Measurements from ENCODE around the gene F5. TPM values are rescaled to one million over a fixed set of nuclear protein-coding genes. Genes with fewer than 3 reads are reported as not detected.
"Not testable (repeated sequence)": the region's sequence is repeated elsewhere in the genome, so short reads cannot be mapped to it uniquely, and the experiment has no call there.

The F5 gene
- total RNA-seq, 1 donor from 2014 or later = 1.0 TPM

GRCh38 chr1:169514566-169515270, 71.6 kb downstream of the F5 start:
- Histone ChIP-seq H3K9ac (ENCODE audit: low read depth in 1 of 3, low read length in 3 of 3) (no peak overlapping the region), H3K27ac (ENCODE audit: low read depth, low read length) (no peak overlapping the region), H3K4me3 (ENCODE audit: low read length in 3 of 3) (no peak overlapping the region), H3K9me3 (ENCODE audit: control insufficient read depth in 3 of 3, low read length in 3 of 3) (no peaks in the 10 kb centered on the region), H3K4me1 (ENCODE audit: control insufficient read depth in 3 of 3, insufficient read depth in 3 of 3, low read length in 3 of 3) (no peaks in the 10 kb centered on the region), H3K27me3 (ENCODE audit: control insufficient read depth in 3 of 3, insufficient read depth in 3 of 3, low read length in 3 of 3) (no peaks in the 10 kb centered on the region), H3K36me3 (ENCODE audit: control insufficient read depth in 3 of 3, insufficient read depth in 3 of 3, low read length in 3 of 3) (no peaks in the 10 kb centered on the region)

GRCh38 chr1:169513208-169513607, 73.1 kb downstream of the F5 start:
- H3K9ac ChIP-seq (ENCODE audit: low read depth in 1 of 3, low read length in 3 of 3) = no peak overlapping the region
- peaks cover 4 to 7% (median 7%) of the 10 kb centered on the region in 3 donors for H3K4me1 ChIP-seq (ENCODE audit: control insufficient read depth in 3 of 3, insufficient read depth in 3 of 3, low read length in 3 of 3)
- no peaks in the 10 kb centered on the region for H3K27me3 ChIP-seq (ENCODE audit: control insufficient read depth in 3 of 3, insufficient read depth in 3 of 3, low read length in 3 of 3)
- H3K9me3 ChIP-seq (ENCODE audit: control insufficient read depth in 3 of 3, low read length in 3 of 3) = no peaks in the 10 kb centered on the region
- H3K4me3 ChIP-seq (ENCODE audit: low read length in 3 of 3) = no peak overlapping the region
- H3K27ac ChIP-seq (ENCODE audit: low read depth, low read length) = no peak overlapping the region
- H3K36me3 ChIP-seq (ENCODE audit: control insufficient read depth in 3 of 3, insufficient read depth in 3 of 3, low read length in 3 of 3) = no peaks in the 10 kb centered on the region

GRCh38 chr1:169511316-169512005, 74.8 kb downstream of the F5 start:
- no peak overlapping the region for H3K9ac ChIP-seq (ENCODE audit: low read depth in 1 of 3, low read length in 3 of 3)
- H3K36me3 ChIP-seq (ENCODE audit: control insufficient read depth in 3 of 3, insufficient read depth in 3 of 3, low read length in 3 of 3) = no peaks in the 10 kb centered on the region
- no peak overlapping the region for H3K4me3 ChIP-seq (ENCODE audit: low read length in 3 of 3)
- peaks cover 5 to 7% (median 7%) of the 10 kb centered on the region in 3 donors for H3K4me1 ChIP-seq (ENCODE audit: control insufficient read depth in 3 of 3, insufficient read depth in 3 of 3, low read length in 3 of 3)
- H3K9me3 ChIP-seq (ENCODE audit: control insufficient read depth in 3 of 3, low read length in 3 of 3) = no peaks in the 10 kb centered on the region
- no peaks in the 10 kb centered on the region for H3K27me3 ChIP-seq (ENCODE audit: control insufficient read depth in 3 of 3, insufficient read depth in 3 of 3, low read length in 3 of 3)
- peak overlapping the region; percentile 28 for H3K27ac ChIP-seq (ENCODE audit: low read depth, low read length)

GRCh38 chr1:169510060-169510459, 76.2 kb downstream of the F5 start:
- Histone ChIP-seq H3K36me3 (ENCODE audit: control insufficient read depth in 3 of 3, insufficient read depth in 3 of 3, low read length in 3 of 3) (no peaks in the 10 kb centered on the region), H3K27ac (ENCODE audit: low read depth, low read length) (no peak overlapping the region), H3K27me3 (ENCODE audit: control insufficient read depth in 3 of 3, insufficient read depth in 3 of 3, low read length in 3 of 3) (no peaks in the 10 kb centered on the region), H3K9ac (ENCODE audit: low read depth in 1 of 3, low read length in 3 of 3) (no peak overlapping the region), H3K4me1 (ENCODE audit: control insufficient read depth in 3 of 3, insufficient read depth in 3 of 3, low read length in 3 of 3) (peaks cover 5 to 7% (median 7%) of the 10 kb centered on the region in 3 donors), H3K4me3 (ENCODE audit: low read length in 3 of 3) (no peak overlapping the region), H3K9me3 (ENCODE audit: control insufficient read depth in 3 of 3, low read length in 3 of 3) (no peaks in the 10 kb centered on the region)

- Histone ChIP-seq H3K27ac (ENCODE audit: low read depth, low read length) (no peak overlapping the region), H3K4me1 (ENCODE audit: control insufficient read depth in 3 of 3, insufficient read depth in 3 of 3, low read length in 3 of 3) (peaks cover 5 to 7% (median 7%) of the 10 kb centered on the region in 3 donors), H3K9ac (ENCODE audit: low read depth in 1 of 3, low read length in 3 of 3) (no peak overlapping the region), H3K9me3 (ENCODE audit: control insufficient read depth in 3 of 3, low read length in 3 of 3) (no peaks in the 10 kb centered on the region), H3K27me3 (ENCODE audit: control insufficient read depth in 3 of 3, insufficient read depth in 3 of 3, low read length in 3 of 3) (no peaks in the 10 kb centered on the region), H3K4me3 (ENCODE audit: low read length in 3 of 3) (no peak overlapping the region), H3K36me3 (ENCODE audit: control insufficient read depth in 3 of 3, insufficient read depth in 3 of 3, low read length in 3 of 3) (no peaks in the 10 kb centered on the region)
These were observed 76.9 kb downstream of the F5 start for GRCh38 chr1:169509354-169509753.

- Histone ChIP-seq H3K9me3 (ENCODE audit: control insufficient read depth in 3 of 3, low read length in 3 of 3) (no peaks in the 10 kb centered on the region), H3K9ac (ENCODE audit: low read depth in 1 of 3, low read length in 3 of 3) (no peak overlapping the region), H3K4me3 (ENCODE audit: low read length in 3 of 3) (no peak overlapping the region), H3K27me3 (ENCODE audit: control insufficient read depth in 3 of 3, insufficient read depth in 3 of 3, low read length in 3 of 3) (no peaks in the 10 kb centered on the region), H3K27ac (ENCODE audit: low read depth, low read length) (no peak overlapping the region), H3K4me1 (ENCODE audit: control insufficient read depth in 3 of 3, insufficient read depth in 3 of 3, low read length in 3 of 3) (peaks cover 5 to 7% (median 7%) of the 10 kb centered on the region in 3 donors), H3K36me3 (ENCODE audit: control insufficient read depth in 3 of 3, insufficient read depth in 3 of 3, low read length in 3 of 3) (no peaks in the 10 kb centered on the region)
These were observed 77.6 kb downstream of the F5 start for GRCh38 chr1:169508432-169509338.

DNA sequence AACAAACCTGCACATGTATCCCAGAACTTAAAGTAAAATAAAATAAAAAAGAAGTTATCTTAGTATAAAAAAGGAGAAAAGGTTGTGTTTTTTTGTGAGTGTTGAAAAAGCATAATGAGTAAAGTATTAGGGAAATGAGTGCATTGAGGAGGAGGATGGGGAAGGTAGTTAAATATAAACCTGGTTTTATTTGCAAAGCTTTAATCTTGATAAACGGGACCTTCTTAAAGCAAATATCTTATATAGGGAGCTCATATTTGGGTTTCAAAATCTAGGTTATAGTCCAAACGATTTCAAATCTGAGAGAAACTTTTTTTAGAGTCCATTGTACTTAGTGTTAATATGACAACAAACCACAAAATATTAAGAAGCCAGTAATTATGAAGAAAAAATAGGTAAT, 78.9 kb downstream of the F5 start:
- Histone ChIP-seq H3K9me3 (ENCODE audit: control insufficient read depth in 3 of 3, low read length in 3 of 3) (no peaks in the 10 kb centered on the region), H3K27ac (ENCODE audit: low read depth, low read length) (no peak overlapping the region), H3K36me3 (ENCODE audit: control insufficient read depth in 3 of 3, insufficient read depth in 3 of 3, low read length in 3 of 3) (no peaks in the 10 kb centered on the region), H3K9ac (ENCODE audit: low read depth in 1 of 3, low read length in 3 of 3) (no peak overlapping the region), H3K4me3 (ENCODE audit: low read length in 3 of 3) (no peak overlapping the region), H3K4me1 (ENCODE audit: control insufficient read depth in 3 of 3, insufficient read depth in 3 of 3, low read length in 3 of 3) (peaks cover 5 to 7% (median 7%) of the 10 kb centered on the region in 3 donors), H3K27me3 (ENCODE audit: control insufficient read depth in 3 of 3, insufficient read depth in 3 of 3, low read length in 3 of 3) (no peaks in the 10 kb centered on the region)

GRCh38 chr1:169503601-169504000, 82.7 kb downstream of the F5 start:
- not testable (repeated sequence) for H3K4me3 ChIP-seq (ENCODE audit: low read length in 3 of 3); H3K27ac ChIP-seq (ENCODE audit: low read depth, low read length); H3K9ac ChIP-seq (ENCODE audit: low read depth in 1 of 3, low read length in 3 of 3); H3K27me3 ChIP-seq (ENCODE audit: control insufficient read depth in 3 of 3, insufficient read depth in 3 of 3, low read length in 3 of 3); H3K36me3 ChIP-seq (ENCODE audit: control insufficient read depth in 3 of 3, insufficient read depth in 3 of 3, low read length in 3 of 3); H3K9me3 ChIP-seq (ENCODE audit: control insufficient read depth in 3 of 3, low read length in 3 of 3); H3K4me1 ChIP-seq (ENCODE audit: control insufficient read depth in 3 of 3, insufficient read depth in 3 of 3, low read length in 3 of 3)

- no peaks in the 10 kb centered on the region for H3K9me3 ChIP-seq (ENCODE audit: control insufficient read depth in 3 of 3, low read length in 3 of 3)
- H3K36me3 ChIP-seq (ENCODE audit: control insufficient read depth in 3 of 3, insufficient read depth in 3 of 3, low read length in 3 of 3) = no peaks in the 10 kb centered on the region
- no peaks in the 10 kb centered on the region for H3K27me3 ChIP-seq (ENCODE audit: control insufficient read depth in 3 of 3, insufficient read depth in 3 of 3, low read length in 3 of 3)
- H3K4me1 ChIP-seq (ENCODE audit: control insufficient read depth in 3 of 3, insufficient read depth in 3 of 3, low read length in 3 of 3) = no peaks in the 10 kb centered on the region
- no peak overlapping the region for H3K9ac ChIP-seq (ENCODE audit: low read depth in 1 of 3, low read length in 3 of 3)
- no peak overlapping the region for H3K27ac ChIP-seq (ENCODE audit: low read depth, low read length)
- H3K4me3 ChIP-seq (ENCODE audit: low read length in 3 of 3) = no peak overlapping the region
These were observed 86.5 kb downstream of the F5 start for GRCh38 chr1:169499807-169500206.

GRCh38 chr1:169497317-169497716, 89.0 kb downstream of the F5 start:
- no peak overlapping the region for H3K9ac ChIP-seq (ENCODE audit: low read depth in 1 of 3, low read length in 3 of 3)
- no peak overlapping the region for H3K4me3 ChIP-seq (ENCODE audit: low read length in 3 of 3)
- no peaks in the 10 kb centered on the region for H3K36me3 ChIP-seq (ENCODE audit: control insufficient read depth in 3 of 3, insufficient read depth in 3 of 3, low read length in 3 of 3)
- H3K4me1 ChIP-seq (ENCODE audit: control insufficient read depth in 3 of 3, insufficient read depth in 3 of 3, low read length in 3 of 3) = no peaks in the 10 kb centered on the region
- no peaks in the 10 kb centered on the region for H3K9me3 ChIP-seq (ENCODE audit: control insufficient read depth in 3 of 3, low read length in 3 of 3)
- H3K27me3 ChIP-seq (ENCODE audit: control insufficient read depth in 3 of 3, insufficient read depth in 3 of 3, low read length in 3 of 3) = no peaks in the 10 kb centered on the region
- H3K27ac ChIP-seq (ENCODE audit: low read depth, low read length) = no peak overlapping the region

Measured in skeletal muscle tissue (tissue), 4 donors.